COLO829 (cell line): Measurements from ENCODE around the gene CCDC40.

Source experiments
- DNase-seq: peaks from one replicate; pipeline ENCODE4 v3.0.0; 2012; ENCODE audit warnings: low spot score

CCDC40 gene

GRCh38 chr17:80101946-80102663 lies 65.7 kb downstream of the CCDC40 start:
- no peak for DNase-seq

- DNase-seq = no peak
Observed at GRCh38 chr17:80102664-80103448, 66.4 kb downstream of the CCDC40 start.

- no peak for DNase-seq
Observed at GRCh38 chr17:80103449-80104085, 67.1 kb downstream of the CCDC40 start.

GRCh38 chr17:80104321-80104955 lies 68.0 kb downstream of the CCDC40 start:
- DNase-seq = no peak

- DNase-seq = no peak
Observed at GRCh38 chr17:80104956-80105375, 68.5 kb downstream of the CCDC40 start.

- DNase-seq = no peak
Observed at GRCh38 chr17:80105762-80106161, 69.3 kb downstream of the CCDC40 start.

GRCh38 chr17:80106176-80106575 lies 69.7 kb downstream of the CCDC40 start:
- DNase-seq = no peak

- DNase-seq = no peak
Observed at GRCh38 chr17:80106751-80107150, 70.3 kb downstream of the CCDC40 start.

- no peak for DNase-seq
Observed at GRCh38 chr17:80107231-80108021, 71.0 kb downstream of the CCDC40 start.

GRCh38 chr17:80108036-80108971 lies 71.9 kb downstream of the CCDC40 start:
- DNase-seq = no peak

GRCh38 chr17:80109066-80109660 lies 72.7 kb downstream of the CCDC40 start:
- DNase-seq = no peak

GRCh38 chr17:80109713-80110446 lies 73.4 kb downstream of the CCDC40 start:
- DNase-seq = no peak

- DNase-seq = no peak
Observed at GRCh38 chr17:80110447-80110812, 74.0 kb downstream of the CCDC40 start.

GRCh38 chr17:80110927-80111701 lies 74.7 kb downstream of the CCDC40 start:
- DNase-seq = no peak

- no peak for DNase-seq
Observed at GRCh38 chr17:80111702-80112470, 75.4 kb downstream of the CCDC40 start.

- DNase-seq = no peak
Observed at GRCh38 chr17:80112471-80113032, 76.1 kb downstream of the CCDC40 start.

GRCh38 chr17:80113033-80113484 lies 76.6 kb downstream of the CCDC40 start:
- DNase-seq = no peak
